ENCODE results near the gene TMEM91. TPM values are rescaled to one million over a fixed set of nuclear protein-coding genes. Genes with fewer than 3 reads are reported as not detected.

TMEM91 gene
- total RNA-seq, 1 donor from 2014 or later, result 7.4 TPM

- peaks cover 42% of the 10 kb centered on the region for H4K20me1 ChIP-seq (ENCODE audit: insufficient read depth, low read length)
- H3K9ac ChIP-seq (ENCODE audit: low read length), result no peak overlapping the region
- no peak overlapping the region for H3K27ac ChIP-seq (ENCODE audit: low read depth, low read length)
- Mint-ChIP-seq H3K27ac (ENCODE audit: unreplicated experiment) (no peak overlapping the region), H3K36me3 (ENCODE audit: low read depth, unreplicated experiment) (peaks cover 26% of the 10 kb centered on the region), H3K27me3 (ENCODE audit: low read depth, unreplicated experiment) (no peaks in the 10 kb centered on the region), H3K4me3 (ENCODE audit: unreplicated experiment) (no peak overlapping the region), H3K4me1 (ENCODE audit: low read depth, unreplicated experiment) (peaks cover 11% of the 10 kb centered on the region), H3K9me3 (ENCODE audit: unreplicated experiment) (no peaks in the 10 kb centered on the region)
- H3K36me3 ChIP-seq (ENCODE audit: insufficient read depth, low read length), result peaks cover 22% of the 10 kb centered on the region
- peaks cover 10% of the 10 kb centered on the region for H3K79me2 ChIP-seq (ENCODE audit: insufficient read depth, low read length)
- H3K4me2 ChIP-seq (ENCODE audit: low read length), result no peak overlapping the region
- DNase-seq (ENCODE audit: low read depth) (no peak), FAIRE-seq (no peak)
- TF ChIP-seq EZH2 (IDR thresholded peaks at IDR 0.05; ENCODE audit: insufficient read depth, low read length), result no peak
- TF ChIP-seq, protein P1, sequence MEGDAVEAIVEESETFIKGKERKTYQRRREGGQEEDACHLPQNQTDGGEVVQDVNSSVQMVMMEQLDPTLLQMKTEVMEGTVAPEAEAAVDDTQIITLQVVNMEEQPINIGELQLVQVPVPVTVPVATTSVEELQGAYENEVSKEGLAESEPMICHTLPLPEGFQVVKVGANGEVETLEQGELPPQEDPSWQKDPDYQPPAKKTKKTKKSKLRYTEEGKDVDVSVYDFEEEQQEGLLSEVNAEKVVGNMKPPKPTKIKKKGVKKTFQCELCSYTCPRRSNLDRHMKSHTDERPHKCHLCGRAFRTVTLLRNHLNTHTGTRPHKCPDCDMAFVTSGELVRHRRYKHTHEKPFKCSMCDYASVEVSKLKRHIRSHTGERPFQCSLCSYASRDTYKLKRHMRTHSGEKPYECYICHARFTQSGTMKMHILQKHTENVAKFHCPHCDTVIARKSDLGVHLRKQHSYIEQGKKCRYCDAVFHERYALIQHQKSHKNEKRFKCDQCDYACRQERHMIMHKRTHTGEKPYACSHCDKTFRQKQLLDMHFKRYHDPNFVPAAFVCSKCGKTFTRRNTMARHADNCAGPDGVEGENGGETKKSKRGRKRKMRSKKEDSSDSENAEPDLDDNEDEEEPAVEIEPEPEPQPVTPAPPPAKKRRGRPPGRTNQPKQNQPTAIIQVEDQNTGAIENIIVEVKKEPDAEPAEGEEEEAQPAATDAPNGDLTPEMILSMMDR (IDR thresholded peaks at IDR 0.05; ENCODE audit: insufficient read depth, low read depth, low read length), result no peak
- no peaks in the 10 kb centered on the region for H3K27me3 ChIP-seq (ENCODE audit: insufficient read depth, low read length)
- no peak overlapping the region for H3K4me3 ChIP-seq (ENCODE audit: insufficient read depth, low read depth, low read length)
- H3K9me3 ChIP-seq (ENCODE audit: insufficient read depth, low read depth, low read length), result no peaks in the 10 kb centered on the region
- no peak overlapping the region for H2AFZ ChIP-seq (ENCODE audit: low read depth, low read length)
- H3K4me1 ChIP-seq (ENCODE audit: insufficient read depth, low read length), result peaks cover 16% of the 10 kb centered on the region
Measured at GRCh38 chr19:41332468-41332867, 43.9 kb upstream of the TMEM91 start.

GRCh38 chr19:41334793-41335192 is 41.5 kb upstream of the TMEM91 start:
- no peaks in the 10 kb centered on the region for H3K9me3 Mint-ChIP-seq (ENCODE audit: unreplicated experiment)
- H3K4me1 Mint-ChIP-seq (ENCODE audit: low read depth, unreplicated experiment), result peaks cover 2% of the 10 kb centered on the region
- Histone ChIP-seq H3K36me3 (ENCODE audit: insufficient read depth, low read length) (peaks cover 24% of the 10 kb centered on the region), H3K79me2 (ENCODE audit: insufficient read depth, low read length) (peaks cover 16% of the 10 kb centered on the region), H3K4me2 (ENCODE audit: low read length) (no peak overlapping the region), H3K27me3 (ENCODE audit: insufficient read depth, low read length) (no peaks in the 10 kb centered on the region), H3K9me3 (ENCODE audit: insufficient read depth, low read depth, low read length) (no peaks in the 10 kb centered on the region), H3K4me3 (ENCODE audit: insufficient read depth, low read depth, low read length) (no peak overlapping the region), H3K27ac (ENCODE audit: low read depth, low read length) (no peak overlapping the region), H2AFZ (ENCODE audit: low read depth, low read length) (no peak overlapping the region), H4K20me1 (ENCODE audit: insufficient read depth, low read length) (peaks cover 59% of the 10 kb centered on the region), H3K4me1 (ENCODE audit: insufficient read depth, low read length) (no peaks in the 10 kb centered on the region), H3K9ac (ENCODE audit: low read length) (no peak overlapping the region)
- no peak overlapping the region for H3K27ac Mint-ChIP-seq (ENCODE audit: unreplicated experiment)
- TF ChIP-seq, protein P1 (IDR thresholded peaks at IDR 0.05; ENCODE audit: insufficient read depth, low read depth, low read length), result no peak
- TF ChIP-seq EZH2 (IDR thresholded peaks at IDR 0.05; ENCODE audit: insufficient read depth, low read length), result no peak
- DNase-seq (ENCODE audit: low read depth), result no peak
- no peak for FAIRE-seq
- H3K36me3 Mint-ChIP-seq (ENCODE audit: low read depth, unreplicated experiment), result peaks cover 19% of the 10 kb centered on the region
- no peaks in the 10 kb centered on the region for H3K27me3 Mint-ChIP-seq (ENCODE audit: low read depth, unreplicated experiment)
- no peak overlapping the region for H3K4me3 Mint-ChIP-seq (ENCODE audit: unreplicated experiment)

- H2AFZ ChIP-seq (ENCODE audit: low read depth, low read length), result no peak overlapping the region
- no peaks in the 10 kb centered on the region for H3K27me3 Mint-ChIP-seq (ENCODE audit: low read depth, unreplicated experiment)
- H3K9me3 Mint-ChIP-seq (ENCODE audit: unreplicated experiment), result no peaks in the 10 kb centered on the region
- H3K4me2 ChIP-seq (ENCODE audit: low read length), result no peak overlapping the region
- FAIRE-seq (no peak), DNase-seq (ENCODE audit: low read depth) (no peak)
- TF ChIP-seq, protein P1 (IDR thresholded peaks at IDR 0.05; ENCODE audit: insufficient read depth, low read depth, low read length), result no peak
- TF ChIP-seq EZH2 (IDR thresholded peaks at IDR 0.05; ENCODE audit: insufficient read depth, low read length), result no peak
- no peak overlapping the region for H3K4me3 Mint-ChIP-seq (ENCODE audit: unreplicated experiment)
- H3K4me1 Mint-ChIP-seq (ENCODE audit: low read depth, unreplicated experiment), result peaks cover 4% of the 10 kb centered on the region
- peaks cover 16% of the 10 kb centered on the region for H3K79me2 ChIP-seq (ENCODE audit: insufficient read depth, low read length)
- peaks cover 21% of the 10 kb centered on the region for H3K36me3 ChIP-seq (ENCODE audit: insufficient read depth, low read length)
- peaks cover 64% of the 10 kb centered on the region for H4K20me1 ChIP-seq (ENCODE audit: insufficient read depth, low read length)
- no peaks in the 10 kb centered on the region for H3K9me3 ChIP-seq (ENCODE audit: insufficient read depth, low read depth, low read length)
- no peak overlapping the region for H3K4me3 ChIP-seq (ENCODE audit: insufficient read depth, low read depth, low read length)
- H3K27ac ChIP-seq (ENCODE audit: low read depth, low read length), result no peak overlapping the region
- no peaks in the 10 kb centered on the region for H3K4me1 ChIP-seq (ENCODE audit: insufficient read depth, low read length)
- H3K36me3 Mint-ChIP-seq (ENCODE audit: low read depth, unreplicated experiment), result peaks cover 21% of the 10 kb centered on the region
- H3K27ac Mint-ChIP-seq (ENCODE audit: unreplicated experiment), result no peak overlapping the region
- H3K27me3 ChIP-seq (ENCODE audit: insufficient read depth, low read length), result no peaks in the 10 kb centered on the region
- H3K9ac ChIP-seq (ENCODE audit: low read length), result no peak overlapping the region
Measured at GRCh38 chr19:41335467-41335866, 40.9 kb upstream of the TMEM91 start.
